ENCODE data around the gene SND1.

SND1 gene

DNA sequence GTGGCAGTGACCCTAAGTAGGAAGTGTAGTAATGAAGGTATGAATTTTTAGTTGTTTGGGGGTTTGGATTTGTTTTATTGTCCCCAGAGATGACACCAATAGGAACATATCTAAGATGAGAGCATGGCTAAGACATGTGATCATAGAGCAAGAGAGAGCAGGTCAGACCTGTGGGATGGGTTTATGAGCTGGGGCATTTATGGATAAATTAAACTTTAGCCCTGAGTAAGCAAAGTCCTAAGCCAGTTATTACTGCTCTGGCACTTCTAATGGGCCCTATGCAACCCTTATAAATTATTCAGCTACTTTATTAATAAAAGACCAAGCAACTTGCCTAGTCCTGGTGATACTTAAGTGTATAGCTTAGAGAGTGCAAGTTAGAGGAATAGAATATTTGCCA is 294.1 kb downstream of the SND1 start:
- Histone ChIP-seq H3K4me1 (ENCODE audit: control insufficient read depth, insufficient read depth, low read length) (no peaks in the 10 kb centered on the region), H3K9me3 (ENCODE audit: control insufficient read depth, insufficient read depth, low read depth, low read length) (no peaks in the 10 kb centered on the region), H3K27ac (ENCODE audit: extremely low read depth, low read depth, low read length) (no peak overlapping the region), H3K4me3 (ENCODE audit: low read depth, low read length) (no peak overlapping the region), H3K36me3 (ENCODE audit: control insufficient read depth in 2 of 2, insufficient read depth in 1 of 2, low read length in 2 of 2) (peaks cover 0 to 3% of the 10 kb centered on the region in 2 experiments; a peak in 1 of 3 replicates)
- ChIA-PET POLR2A (no interaction called here), CTCF (no interaction called here)
- TF ChIP-seq MZF1 (tag by site-specific recombination; IDR thresholded peaks at IDR 0.05; ENCODE audit: borderline replicate concordance) = no peak
- no peak for TF ChIP-seq KLF1 (tag by site-specific recombination; IDR thresholded peaks at IDR 0.05)
- TF ChIP-seq, protein P1, sequence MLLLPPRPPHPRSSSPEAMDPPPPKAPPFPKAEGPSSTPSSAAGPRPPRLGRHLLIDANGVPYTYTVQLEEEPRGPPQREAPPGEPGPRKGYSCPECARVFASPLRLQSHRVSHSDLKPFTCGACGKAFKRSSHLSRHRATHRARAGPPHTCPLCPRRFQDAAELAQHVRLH (tag by site-specific recombination; IDR thresholded peaks at IDR 0.05) = no peak
- no peak for TF ChIP-seq KLF10 (tag by site-specific recombination; IDR thresholded peaks at IDR 0.05)
- no peak for TF ChIP-seq FEZF1 (tag by site-specific recombination; IDR thresholded peaks at IDR 0.05)
- TF ChIP-seq ZNF621 (tag by site-specific recombination; IDR thresholded peaks at IDR 0.05) = no peak
- TF ChIP-seq ZNF221 (tag by site-specific recombination; IDR thresholded peaks at IDR 0.05; ENCODE audit: borderline replicate concordance) = no peak
- TF ChIP-seq, protein P2, sequence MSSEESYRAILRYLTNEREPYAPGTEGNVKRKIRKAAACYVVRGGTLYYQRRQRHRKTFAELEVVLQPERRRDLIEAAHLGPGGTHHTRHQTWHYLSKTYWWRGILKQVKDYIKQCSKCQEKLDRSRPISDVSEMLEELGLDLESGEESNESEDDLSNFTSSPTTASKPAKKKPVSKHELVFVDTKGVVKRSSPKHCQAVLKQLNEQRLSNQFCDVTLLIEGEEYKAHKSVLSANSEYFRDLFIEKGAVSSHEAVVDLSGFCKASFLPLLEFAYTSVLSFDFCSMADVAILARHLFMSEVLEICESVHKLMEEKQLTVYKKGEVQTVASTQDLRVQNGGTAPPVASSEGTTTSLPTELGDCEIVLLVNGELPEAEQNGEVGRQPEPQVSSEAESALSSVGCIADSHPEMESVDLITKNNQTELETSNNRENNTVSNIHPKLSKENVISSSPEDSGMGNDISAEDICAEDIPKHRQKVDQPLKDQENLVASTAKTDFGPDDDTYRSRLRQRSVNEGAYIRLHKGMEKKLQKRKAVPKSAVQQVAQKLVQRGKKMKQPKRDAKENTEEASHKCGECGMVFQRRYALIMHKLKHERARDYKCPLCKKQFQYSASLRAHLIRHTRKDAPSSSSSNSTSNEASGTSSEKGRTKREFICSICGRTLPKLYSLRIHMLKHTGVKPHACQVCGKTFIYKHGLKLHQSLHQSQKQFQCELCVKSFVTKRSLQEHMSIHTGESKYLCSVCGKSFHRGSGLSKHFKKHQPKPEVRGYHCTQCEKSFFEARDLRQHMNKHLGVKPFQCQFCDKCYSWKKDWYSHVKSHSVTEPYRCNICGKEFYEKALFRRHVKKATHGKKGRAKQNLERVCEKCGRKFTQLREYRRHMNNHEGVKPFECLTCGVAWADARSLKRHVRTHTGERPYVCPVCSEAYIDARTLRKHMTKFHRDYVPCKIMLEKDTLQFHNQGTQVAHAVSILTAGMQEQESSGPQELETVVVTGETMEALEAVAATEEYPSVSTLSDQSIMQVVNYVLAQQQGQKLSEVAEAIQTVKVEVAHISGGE (tag by site-specific recombination; conservative IDR thresholded peaks at IDR 0.05; ENCODE audit: low read depth) = no peak
- no peak for TF ChIP-seq ZNF311 (tag by site-specific recombination; IDR thresholded peaks at IDR 0.05; ENCODE audit: borderline replicate concordance)
- TF ChIP-seq ZBTB1 (tag by site-specific recombination; IDR thresholded peaks at IDR 0.05) = no peak
- no peak for TF ChIP-seq SP7 (tag by site-specific recombination; IDR thresholded peaks at IDR 0.05)
- TF ChIP-seq, protein P3, sequence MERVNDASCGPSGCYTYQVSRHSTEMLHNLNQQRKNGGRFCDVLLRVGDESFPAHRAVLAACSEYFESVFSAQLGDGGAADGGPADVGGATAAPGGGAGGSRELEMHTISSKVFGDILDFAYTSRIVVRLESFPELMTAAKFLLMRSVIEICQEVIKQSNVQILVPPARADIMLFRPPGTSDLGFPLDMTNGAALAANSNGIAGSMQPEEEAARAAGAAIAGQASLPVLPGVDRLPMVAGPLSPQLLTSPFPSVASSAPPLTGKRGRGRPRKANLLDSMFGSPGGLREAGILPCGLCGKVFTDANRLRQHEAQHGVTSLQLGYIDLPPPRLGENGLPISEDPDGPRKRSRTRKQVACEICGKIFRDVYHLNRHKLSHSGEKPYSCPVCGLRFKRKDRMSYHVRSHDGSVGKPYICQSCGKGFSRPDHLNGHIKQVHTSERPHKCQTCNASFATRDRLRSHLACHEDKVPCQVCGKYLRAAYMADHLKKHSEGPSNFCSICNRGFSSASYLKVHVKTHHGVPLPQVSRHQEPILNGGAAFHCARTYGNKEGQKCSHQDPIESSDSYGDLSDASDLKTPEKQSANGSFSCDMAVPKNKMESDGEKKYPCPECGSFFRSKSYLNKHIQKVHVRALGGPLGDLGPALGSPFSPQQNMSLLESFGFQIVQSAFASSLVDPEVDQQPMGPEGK (tag by site-specific recombination; IDR thresholded peaks at IDR 0.05) = no peak
- TF ChIP-seq, protein P4, sequence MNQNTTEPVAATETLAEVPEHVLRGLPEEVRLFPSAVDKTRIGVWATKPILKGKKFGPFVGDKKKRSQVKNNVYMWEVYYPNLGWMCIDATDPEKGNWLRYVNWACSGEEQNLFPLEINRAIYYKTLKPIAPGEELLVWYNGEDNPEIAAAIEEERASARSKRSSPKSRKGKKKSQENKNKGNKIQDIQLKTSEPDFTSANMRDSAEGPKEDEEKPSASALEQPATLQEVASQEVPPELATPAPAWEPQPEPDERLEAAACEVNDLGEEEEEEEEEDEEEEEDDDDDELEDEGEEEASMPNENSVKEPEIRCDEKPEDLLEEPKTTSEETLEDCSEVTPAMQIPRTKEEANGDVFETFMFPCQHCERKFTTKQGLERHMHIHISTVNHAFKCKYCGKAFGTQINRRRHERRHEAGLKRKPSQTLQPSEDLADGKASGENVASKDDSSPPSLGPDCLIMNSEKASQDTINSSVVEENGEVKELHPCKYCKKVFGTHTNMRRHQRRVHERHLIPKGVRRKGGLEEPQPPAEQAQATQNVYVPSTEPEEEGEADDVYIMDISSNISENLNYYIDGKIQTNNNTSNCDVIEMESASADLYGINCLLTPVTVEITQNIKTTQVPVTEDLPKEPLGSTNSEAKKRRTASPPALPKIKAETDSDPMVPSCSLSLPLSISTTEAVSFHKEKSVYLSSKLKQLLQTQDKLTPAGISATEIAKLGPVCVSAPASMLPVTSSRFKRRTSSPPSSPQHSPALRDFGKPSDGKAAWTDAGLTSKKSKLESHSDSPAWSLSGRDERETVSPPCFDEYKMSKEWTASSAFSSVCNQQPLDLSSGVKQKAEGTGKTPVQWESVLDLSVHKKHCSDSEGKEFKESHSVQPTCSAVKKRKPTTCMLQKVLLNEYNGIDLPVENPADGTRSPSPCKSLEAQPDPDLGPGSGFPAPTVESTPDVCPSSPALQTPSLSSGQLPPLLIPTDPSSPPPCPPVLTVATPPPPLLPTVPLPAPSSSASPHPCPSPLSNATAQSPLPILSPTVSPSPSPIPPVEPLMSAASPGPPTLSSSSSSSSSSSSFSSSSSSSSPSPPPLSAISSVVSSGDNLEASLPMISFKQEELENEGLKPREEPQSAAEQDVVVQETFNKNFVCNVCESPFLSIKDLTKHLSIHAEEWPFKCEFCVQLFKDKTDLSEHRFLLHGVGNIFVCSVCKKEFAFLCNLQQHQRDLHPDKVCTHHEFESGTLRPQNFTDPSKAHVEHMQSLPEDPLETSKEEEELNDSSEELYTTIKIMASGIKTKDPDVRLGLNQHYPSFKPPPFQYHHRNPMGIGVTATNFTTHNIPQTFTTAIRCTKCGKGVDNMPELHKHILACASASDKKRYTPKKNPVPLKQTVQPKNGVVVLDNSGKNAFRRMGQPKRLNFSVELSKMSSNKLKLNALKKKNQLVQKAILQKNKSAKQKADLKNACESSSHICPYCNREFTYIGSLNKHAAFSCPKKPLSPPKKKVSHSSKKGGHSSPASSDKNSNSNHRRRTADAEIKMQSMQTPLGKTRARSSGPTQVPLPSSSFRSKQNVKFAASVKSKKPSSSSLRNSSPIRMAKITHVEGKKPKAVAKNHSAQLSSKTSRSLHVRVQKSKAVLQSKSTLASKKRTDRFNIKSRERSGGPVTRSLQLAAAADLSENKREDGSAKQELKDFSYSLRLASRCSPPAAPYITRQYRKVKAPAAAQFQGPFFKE (tag by site-specific recombination; IDR thresholded peaks at IDR 0.05; ENCODE audit: borderline replicate concordance) = no peak
- no peak for TF ChIP-seq SCRT2 (tag by site-specific recombination; IDR thresholded peaks at IDR 0.05)
